NB4 (cell line): ENCODE measurements around the gene UMAD1.

Experiments
- CTCF ChIP-seq: IDR thresholded peaks from one replicate; pipeline ENCODE4 v1.5.1; 2012; ENCODE audit warnings: low read depth, low read length
- MYC ChIP-seq: IDR thresholded peaks from 2 replicates; pipeline ENCODE4 v1.6.1; 2011; ENCODE audit warnings: low read depth, low read length
- POLR2A ChIP-seq: IDR thresholded peaks from 2 replicates; pipeline ENCODE4 v1.6.1; 2011; ENCODE audit warnings: mild to moderate bottlenecking; ENCODE audit not compliant: insufficient read length; ENCODE audit errors: extremely low read depth

GRCh38 chr7:7848246-7848645 is 207.7 kb downstream of the UMAD1 start:
- TF ChIP-seq POLR2A (no peak), CTCF (no peak), MYC (no peak)
